BLaER1 (cell line): ENCODE measurements around the gene POU2F2.

Source experiments
- H3K27ac ChIP-seq: shearing (Covaris generic); formaldehyde crosslinking; 2 replicates; pipeline ENCODE4 v1.8.1; 2022
- H3K27me3 ChIP-seq: shearing (Covaris generic); formaldehyde crosslinking; 2 replicates; pipeline ENCODE4 v1.8.1; 2022
- H3K36me3 ChIP-seq: shearing (Covaris generic); formaldehyde crosslinking; 2 replicates; pipeline ENCODE4 v1.8.1; 2022
- H3K4me1 ChIP-seq: shearing (Covaris generic); formaldehyde crosslinking; 2 replicates; pipeline ENCODE4 v1.8.1; 2022
- H3K4me2 ChIP-seq: shearing (Covaris generic); formaldehyde crosslinking; 2 replicates; pipeline ENCODE4 v1.8.1; 2022
- H3K4me3 ChIP-seq: shearing (Covaris generic); formaldehyde crosslinking; 2 replicates; pipeline ENCODE4 v1.8.1; 2022
- H3K9ac ChIP-seq: shearing (Covaris generic); formaldehyde crosslinking; 2 replicates; pipeline ENCODE4 v1.8.1; 2022
- H3K9me3 ChIP-seq: shearing (Covaris generic); formaldehyde crosslinking; 2 replicates; pipeline ENCODE4 v1.8.1; 2022
- H4K20me1 ChIP-seq: shearing (Covaris generic); formaldehyde crosslinking; 2 replicates; pipeline ENCODE4 v1.8.1; 2022
- Cebpa-rat ChIP-seq: shearing (Covaris generic); IDR thresholded peaks from 2 replicates; pipeline ENCODE4 v1.8.1; 2022

Gene POU2F2

GRCh38 chr19:42155796-42156195 lies 23.6 kb upstream of the POU2F2 start:
- peak overlapping the region; percentile 60 for H3K4me2 ChIP-seq
- no peak for TF ChIP-seq Cebpa-rat
- H3K27ac ChIP-seq = no peak overlapping the region
- no peaks in the 10 kb centered on the region for H3K36me3 ChIP-seq
- H3K4me3 ChIP-seq = no peak overlapping the region
- 0 out of 2 replicates have a peak, but pooled peaks cover 3% of the 10 kb centered on the region for H3K27me3 ChIP-seq
- peaks cover 19% of the 10 kb centered on the region for H3K4me1 ChIP-seq
- no peaks in the 10 kb centered on the region for H3K9me3 ChIP-seq
- no peak overlapping the region for H3K9ac ChIP-seq
- H4K20me1 ChIP-seq = no peaks in the 10 kb centered on the region

GRCh38 chr19:42154471-42155323 lies 22.5 kb upstream of the POU2F2 start:
- Histone ChIP-seq H3K4me2 (peak overlapping the region; percentile 60), H3K27me3 (0 out of 2 replicates have a peak, but pooled peaks cover 3% of the 10 kb centered on the region), H3K27ac (no peak overlapping the region), H4K20me1 (no peaks in the 10 kb centered on the region), H3K36me3 (no peaks in the 10 kb centered on the region), H3K9ac (no peak overlapping the region), H3K4me3 (no peak overlapping the region), H3K4me1 (peaks cover 19% of the 10 kb centered on the region), H3K9me3 (no peaks in the 10 kb centered on the region)
- no peak for TF ChIP-seq Cebpa-rat

GRCh38 chr19:42153672-42154433 lies 21.6 kb upstream of the POU2F2 start:
- peak overlapping the region; percentile 60 for H3K4me2 ChIP-seq
- peaks cover 19% of the 10 kb centered on the region for H3K4me1 ChIP-seq
- no peaks in the 10 kb centered on the region for H4K20me1 ChIP-seq
- no peak overlapping the region for H3K4me3 ChIP-seq
- no peak overlapping the region for H3K27ac ChIP-seq
- no peaks in the 10 kb centered on the region for H3K9me3 ChIP-seq
- H3K9ac ChIP-seq = no peak overlapping the region
- H3K36me3 ChIP-seq = no peaks in the 10 kb centered on the region
- H3K27me3 ChIP-seq = 0 out of 2 replicates have a peak, but pooled peaks cover 3% of the 10 kb centered on the region
- TF ChIP-seq Cebpa-rat = no peak

- H3K27me3 ChIP-seq = 0 out of 2 replicates have a peak, but pooled peaks cover 3% of the 10 kb centered on the region
- no peaks in the 10 kb centered on the region for H3K36me3 ChIP-seq
- peaks cover 19% of the 10 kb centered on the region for H3K4me1 ChIP-seq
- H3K9ac ChIP-seq = no peak overlapping the region
- no peak overlapping the region for H3K4me2 ChIP-seq
- no peak overlapping the region for H3K4me3 ChIP-seq
- H3K9me3 ChIP-seq = no peaks in the 10 kb centered on the region
- no peaks in the 10 kb centered on the region for H4K20me1 ChIP-seq
- H3K27ac ChIP-seq = no peak overlapping the region
- no peak for TF ChIP-seq Cebpa-rat
Measured at GRCh38 chr19:42152910-42153671, 20.8 kb upstream of the POU2F2 start.

GRCh38 chr19:42151782-42152684 lies 19.8 kb upstream of the POU2F2 start:
- no peak overlapping the region for H3K9ac ChIP-seq
- no peaks in the 10 kb centered on the region for H4K20me1 ChIP-seq
- no peaks in the 10 kb centered on the region for H3K36me3 ChIP-seq
- H3K27ac ChIP-seq = no peak overlapping the region
- 0 out of 2 replicates have a peak, but pooled peaks cover 3% of the 10 kb centered on the region for H3K27me3 ChIP-seq
- H3K4me2 ChIP-seq = no peak overlapping the region
- no peaks in the 10 kb centered on the region for H3K9me3 ChIP-seq
- peaks cover 19% of the 10 kb centered on the region for H3K4me1 ChIP-seq
- H3K4me3 ChIP-seq = no peak overlapping the region
- no peak for TF ChIP-seq Cebpa-rat

- Histone ChIP-seq H3K36me3 (no peaks in the 10 kb centered on the region), H3K9me3 (no peaks in the 10 kb centered on the region), H4K20me1 (0 out of 2 replicates have a peak, but pooled peaks cover 6% of the 10 kb centered on the region), H3K27ac (no peak overlapping the region), H3K4me1 (peaks cover 18% of the 10 kb centered on the region), H3K27me3 (0 out of 2 replicates have a peak, but pooled peaks cover 3% of the 10 kb centered on the region), H3K4me3 (no peak overlapping the region), H3K4me2 (no peak overlapping the region), H3K9ac (no peak overlapping the region)
- TF ChIP-seq Cebpa-rat = no peak
Measured at GRCh38 chr19:42150911-42151361, 18.7 kb upstream of the POU2F2 start.

- Histone ChIP-seq H3K9ac (no peak overlapping the region), H3K36me3 (no peaks in the 10 kb centered on the region), H3K27me3 (0 out of 2 replicates have a peak, but pooled peaks cover 3% of the 10 kb centered on the region), H3K4me3 (no peak overlapping the region), H3K4me2 (no peak overlapping the region), H3K4me1 (peaks cover 13% of the 10 kb centered on the region), H4K20me1 (0 out of 2 replicates have a peak, but pooled peaks cover 6% of the 10 kb centered on the region), H3K9me3 (no peaks in the 10 kb centered on the region), H3K27ac (no peak overlapping the region)
- no peak for TF ChIP-seq Cebpa-rat
Measured at GRCh38 chr19:42150364-42150763, 18.1 kb upstream of the POU2F2 start.

- TF ChIP-seq Cebpa-rat = no peak
- Histone ChIP-seq H3K27ac (no peak overlapping the region), H3K9ac (no peak overlapping the region), H3K36me3 (no peaks in the 10 kb centered on the region), H3K4me1 (peaks cover 5% of the 10 kb centered on the region), H4K20me1 (0 out of 2 replicates have a peak, but pooled peaks cover 6% of the 10 kb centered on the region), H3K27me3 (0 out of 2 replicates have a peak, but pooled peaks cover 3% of the 10 kb centered on the region), H3K9me3 (no peaks in the 10 kb centered on the region), H3K4me2 (no peak overlapping the region), H3K4me3 (no peak overlapping the region)
Measured at GRCh38 chr19:42149447-42150202, 17.4 kb upstream of the POU2F2 start.
